Measurements from ENCODE around the gene ABCA2. TPM values are rescaled to one million over a fixed set of nuclear protein-coding genes. Genes with fewer than 3 reads are reported as not detected.

ABCA2 gene
- total RNA-seq, 4 donors from 2014 or later, result 18.2 to 27.6 (median 23.7) TPM

DNA sequence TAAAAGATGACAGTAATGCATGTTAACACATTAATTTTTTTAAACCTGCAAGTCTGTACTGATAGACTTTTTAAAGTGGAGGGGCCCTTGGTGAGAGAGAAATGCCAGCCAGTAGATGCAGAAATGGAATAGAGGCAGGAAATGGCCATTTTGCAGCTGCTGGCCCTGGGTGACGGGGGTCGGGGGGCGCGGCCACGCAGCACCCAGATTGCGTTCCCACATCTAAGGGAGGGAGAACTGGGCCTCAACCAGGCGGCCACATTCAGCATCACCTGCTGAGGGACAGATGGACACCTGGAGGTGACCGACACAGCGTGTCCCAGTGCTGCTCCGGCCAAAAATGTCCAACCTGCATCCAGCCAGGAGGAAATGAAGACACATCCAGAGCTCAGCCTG lies 25.4 kb downstream of the ABCA2 start:
- no peak overlapping the region for H3K4me3 ChIP-seq (ENCODE audit: low read depth, poor library complexity, severe bottlenecking)
- intact Hi-C loops (cut with DNase I; ENCODE audit: low total_unique reads), result no loop called here
- no peak for DNase-seq (ENCODE audit: low spot score in 2 of 2)
- no peak for TF ChIP-seq POLR2A (IDR thresholded peaks at IDR 0.05)
- TF ChIP-seq, protein P1, sequence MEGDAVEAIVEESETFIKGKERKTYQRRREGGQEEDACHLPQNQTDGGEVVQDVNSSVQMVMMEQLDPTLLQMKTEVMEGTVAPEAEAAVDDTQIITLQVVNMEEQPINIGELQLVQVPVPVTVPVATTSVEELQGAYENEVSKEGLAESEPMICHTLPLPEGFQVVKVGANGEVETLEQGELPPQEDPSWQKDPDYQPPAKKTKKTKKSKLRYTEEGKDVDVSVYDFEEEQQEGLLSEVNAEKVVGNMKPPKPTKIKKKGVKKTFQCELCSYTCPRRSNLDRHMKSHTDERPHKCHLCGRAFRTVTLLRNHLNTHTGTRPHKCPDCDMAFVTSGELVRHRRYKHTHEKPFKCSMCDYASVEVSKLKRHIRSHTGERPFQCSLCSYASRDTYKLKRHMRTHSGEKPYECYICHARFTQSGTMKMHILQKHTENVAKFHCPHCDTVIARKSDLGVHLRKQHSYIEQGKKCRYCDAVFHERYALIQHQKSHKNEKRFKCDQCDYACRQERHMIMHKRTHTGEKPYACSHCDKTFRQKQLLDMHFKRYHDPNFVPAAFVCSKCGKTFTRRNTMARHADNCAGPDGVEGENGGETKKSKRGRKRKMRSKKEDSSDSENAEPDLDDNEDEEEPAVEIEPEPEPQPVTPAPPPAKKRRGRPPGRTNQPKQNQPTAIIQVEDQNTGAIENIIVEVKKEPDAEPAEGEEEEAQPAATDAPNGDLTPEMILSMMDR (IDR thresholded peaks at IDR 0.05), result no peak
- WGBS, 2 donors, result 86 to 91% methylated on average over 10 of the region's 10 CpGs

DNA sequence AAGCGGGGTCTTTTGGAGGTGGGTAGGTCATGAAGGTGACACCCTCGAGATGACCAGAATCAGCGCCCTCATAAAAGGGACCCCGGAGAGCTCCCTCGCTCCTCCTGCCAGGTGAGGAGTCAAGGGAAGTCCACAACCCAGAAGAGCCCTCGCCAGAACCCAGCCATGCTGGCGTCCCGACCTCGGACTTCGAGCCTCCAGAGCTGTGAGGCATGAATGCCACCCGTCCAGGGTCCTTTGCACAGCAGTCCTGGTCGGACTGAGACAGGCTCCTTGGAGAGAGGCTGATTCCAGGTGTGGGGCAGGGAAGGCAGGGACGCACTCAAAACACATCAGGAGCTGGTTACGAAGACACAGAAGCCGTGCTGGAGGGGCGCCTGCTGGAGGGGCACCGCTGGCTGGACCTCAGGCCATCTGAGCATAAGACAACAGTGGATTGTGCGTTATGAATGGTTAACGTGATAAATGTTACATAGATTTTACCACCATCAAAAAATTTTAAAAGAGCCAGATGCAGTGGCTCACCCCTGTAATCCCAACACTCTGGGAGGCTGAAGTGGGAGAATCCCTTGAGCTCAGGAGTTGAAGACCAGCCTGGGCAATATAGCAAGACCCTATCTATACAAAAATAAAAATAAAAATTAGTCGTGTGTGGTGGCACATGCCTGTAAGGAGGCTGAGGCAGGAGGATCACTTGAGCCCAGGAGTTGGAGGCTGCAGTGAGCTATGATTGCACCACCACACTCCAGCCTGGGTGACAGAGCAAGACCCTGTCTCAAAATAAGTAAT lies 26.0 kb downstream of the ABCA2 start:
- no peak overlapping the region for H3K4me3 ChIP-seq (ENCODE audit: low read depth, poor library complexity, severe bottlenecking)
- intact Hi-C loops (cut with DNase I; ENCODE audit: low total_unique reads), result no loop called here
- no peak for DNase-seq (ENCODE audit: low spot score in 2 of 2)
- 80 to 83% methylated on average over 20 of the region's 20 CpGs for WGBS, 2 donors
- TF ChIP-seq, protein P1 (IDR thresholded peaks at IDR 0.05), result no peak
- TF ChIP-seq POLR2A (IDR thresholded peaks at IDR 0.05), result no peak

DNA sequence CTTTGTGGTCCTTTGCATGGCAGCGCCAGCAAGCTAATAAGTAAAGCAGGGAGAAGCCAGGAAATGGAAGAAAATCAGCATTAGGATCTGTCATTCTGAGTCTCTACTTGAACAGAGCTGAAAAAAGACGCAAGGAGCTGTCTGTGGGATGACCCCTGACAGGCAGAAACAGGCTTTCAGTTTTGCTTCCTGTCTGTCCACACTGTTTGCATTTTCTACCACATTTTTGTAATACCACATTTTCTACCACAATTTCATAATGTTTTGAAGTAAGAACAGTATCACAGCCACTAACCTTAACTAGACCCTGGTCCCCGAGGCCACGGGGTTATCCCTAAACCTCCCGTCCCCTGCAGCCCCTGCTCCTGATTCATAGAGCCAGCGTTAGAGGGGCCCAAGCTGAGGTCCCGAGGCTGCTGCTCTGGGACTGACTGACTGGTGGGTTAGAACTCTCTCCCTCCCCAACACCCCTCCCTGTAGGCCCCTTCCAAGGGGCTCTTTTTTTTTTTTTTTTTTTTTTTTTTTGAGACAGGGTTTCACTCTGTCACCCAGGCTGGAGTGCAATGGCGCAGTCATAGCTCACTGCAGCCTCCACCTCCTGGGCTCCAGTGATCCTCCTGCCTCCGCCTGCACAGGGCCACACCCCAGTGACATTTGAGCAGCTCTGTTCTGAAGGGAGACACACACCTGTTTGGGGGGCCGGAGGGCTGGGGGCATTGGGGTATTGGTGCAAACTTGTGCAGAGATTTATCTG lies 27.7 kb downstream of the ABCA2 start:
- H3K4me3 ChIP-seq (ENCODE audit: low read depth, poor library complexity, severe bottlenecking), result no peak overlapping the region
- WGBS, 2 donors, result 61 to 69% methylated on average over 10 of the region's 10 CpGs
- intact Hi-C loops (cut with DNase I; ENCODE audit: low total_unique reads), result no loop called here
- no peak for TF ChIP-seq POLR2A (IDR thresholded peaks at IDR 0.05)
- TF ChIP-seq, protein P1 (IDR thresholded peaks at IDR 0.05), result no peak
- DNase-seq (ENCODE audit: low spot score in 2 of 2), result no peak

DNA sequence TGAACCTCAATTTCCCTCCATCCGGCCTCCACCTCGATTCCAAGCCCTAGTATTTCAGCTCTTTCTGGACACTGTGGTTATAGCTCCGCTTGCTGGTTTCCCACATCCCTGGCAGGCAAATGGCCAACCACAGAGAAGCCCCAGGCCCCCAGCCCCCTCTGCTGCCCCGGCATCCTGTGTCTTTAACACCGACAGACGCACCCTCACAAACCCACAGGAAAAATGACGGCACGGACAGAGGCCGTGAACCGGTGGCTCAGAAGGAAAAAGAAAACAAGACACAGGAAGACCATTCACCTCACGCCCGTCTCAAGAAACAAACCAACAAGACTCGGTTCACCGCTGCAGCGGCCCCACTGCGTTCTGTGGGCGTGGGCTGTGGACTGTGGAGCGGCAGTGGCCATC lies 30.2 kb downstream of the ABCA2 start:
- WGBS, 2 donors, result 63 to 77% methylated on average over 18 of the region's 18 CpGs

DNA sequence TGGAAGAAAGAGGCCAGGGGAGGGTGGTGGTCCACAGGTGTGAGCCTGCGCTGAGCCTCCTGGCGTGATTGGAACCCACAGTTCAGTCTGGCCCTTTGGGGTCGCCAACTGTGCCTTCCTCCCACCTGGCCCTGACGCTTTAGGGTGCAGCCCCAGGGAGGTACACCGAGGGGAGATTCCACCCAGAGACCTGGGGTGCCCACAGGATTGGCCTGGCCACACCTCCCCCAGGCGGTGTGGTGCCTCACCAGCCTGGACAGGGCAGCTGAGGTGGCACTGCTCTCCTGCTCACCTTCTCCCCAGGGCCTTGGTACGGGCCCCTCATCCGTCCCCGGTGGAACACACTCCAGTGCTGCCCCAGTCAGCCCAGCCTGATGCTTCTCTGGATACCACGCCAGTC lies 30.7 kb downstream of the ABCA2 start:
- intact Hi-C loops (cut with DNase I; ENCODE audit: low total_unique reads), result no loop called here
- WGBS, 2 donors, result 80 to 86% methylated on average over 3 to 10 of the region's 10 CpGs
- DNase-seq (ENCODE audit: low spot score in 2 of 2), result no peak
- TF ChIP-seq, protein P1 (IDR thresholded peaks at IDR 0.05), result no peak
- no peak for TF ChIP-seq POLR2A (IDR thresholded peaks at IDR 0.05)
- no peak overlapping the region for H3K4me3 ChIP-seq (ENCODE audit: low read depth, poor library complexity, severe bottlenecking)

More for the DNA sequence above, 30.2 kb downstream of the ABCA2 start:
- no peak overlapping the region for H3K4me3 ChIP-seq (ENCODE audit: low read depth, poor library complexity, severe bottlenecking)
- intact Hi-C loops (cut with DNase I; ENCODE audit: low total_unique reads), result no loop called here
- DNase-seq (ENCODE audit: low spot score in 2 of 2), result no peak
- TF ChIP-seq, protein P1 (IDR thresholded peaks at IDR 0.05), result no peak
- TF ChIP-seq POLR2A (IDR thresholded peaks at IDR 0.05), result no peak
